WTC11 (cell line): ENCODE results near the gene TMEM97. TPM values are rescaled to one million over a fixed set of nuclear protein-coding genes. Genes with fewer than 3 reads are reported as not detected.

Source experiments
- CBFB ChIP-seq: sonication (generic); formaldehyde crosslinking; IDR thresholded peaks from 2 replicates; pipeline ENCODE4 v1.8.1; 2022; ENCODE audit warnings: mild to moderate bottlenecking, low read depth, missing genetic modification reagents
- CREB1 ChIP-seq: sonication (generic); formaldehyde crosslinking; IDR thresholded peaks from 2 replicates; pipeline ENCODE4 v1.8.0; 2023; ENCODE audit warnings: mild to moderate bottlenecking, missing genetic modification reagents
- ELF4 ChIP-seq: sonication (generic); formaldehyde crosslinking; IDR thresholded peaks from 2 replicates; pipeline ENCODE4 v1.8.1; 2022; ENCODE audit warnings: low read depth, mild to moderate bottlenecking, moderate library complexity, missing genetic modification reagents
- ESRRA ChIP-seq: sonication (generic); formaldehyde crosslinking; IDR thresholded peaks from 2 replicates; pipeline ENCODE4 v1.8.1; 2022; ENCODE audit warnings: mild to moderate bottlenecking, missing genetic modification reagents, borderline replicate concordance
- FOXK1 ChIP-seq: sonication (generic); formaldehyde crosslinking; IDR thresholded peaks from 2 replicates; pipeline ENCODE4 v1.8.0; 2022; ENCODE audit warnings: mild to moderate bottlenecking, moderate library complexity, missing genetic modification reagents
- KAT7 ChIP-seq: sonication (generic); formaldehyde crosslinking; IDR thresholded peaks from 2 replicates; pipeline ENCODE4 v1.8.1; 2023; ENCODE audit warnings: missing genetic modification reagents, mild to moderate bottlenecking, borderline replicate concordance
- NFATC4 ChIP-seq: fragments of 250-450 bp; sonication (Bioruptor Pico); IDR thresholded peaks from 2 replicates; pipeline ENCODE4 v1.9.0; 2021; ENCODE audit warnings: mild to moderate bottlenecking
- RELA ChIP-seq: sonication (generic); formaldehyde crosslinking; IDR thresholded peaks from 2 replicates; pipeline ENCODE4 v1.8.1; 2022; ENCODE audit warnings: missing genetic modification reagents, mild to moderate bottlenecking, borderline replicate concordance
- RORB ChIP-seq: fragments of 250-450 bp; sonication (Bioruptor Pico); IDR thresholded peaks from 2 replicates; pipeline ENCODE4 v1.9.0; 2021; ENCODE audit warnings: mild to moderate bottlenecking
- SMAD3 ChIP-seq: sonication (generic); formaldehyde crosslinking; IDR thresholded peaks from 2 replicates; pipeline ENCODE4 v1.8.0; 2022; ENCODE audit warnings: missing genetic modification reagents, mild to moderate bottlenecking, borderline replicate concordance
- SP1 ChIP-seq: sonication (generic); formaldehyde crosslinking; conservative IDR thresholded peaks from 2 replicates; pipeline ENCODE4 v1.8.1; 2022; ENCODE audit warnings: missing genetic modification reagents
- total RNA-seq: library from RNA; stranded (reverse); gene quantifications from 3 replicates; pipeline ENCODE4 v1.2.3, GENCODE V29; 2021
- TF ChIP-seq, protein P1 (sequence below): fragments of 200-600 bp; IDR thresholded peaks from 2 replicates; pipeline ENCODE4 v1.8.0; 2022; ENCODE audit warnings: antibody characterized with exemption
- TF ChIP-seq, protein P2 (sequence below): fragments of 250-450 bp; sonication (Bioruptor Pico); IDR thresholded peaks from 2 replicates; pipeline ENCODE4 v1.9.0; 2021; ENCODE audit warnings: mild to moderate bottlenecking, borderline replicate concordance
- TF ChIP-seq, protein P3 (sequence below): sonication (generic); formaldehyde crosslinking; IDR thresholded peaks from 2 replicates; pipeline ENCODE4 v1.8.0; 2023; ENCODE audit warnings: missing genetic modification reagents, mild to moderate bottlenecking, borderline replicate concordance
- TF ChIP-seq, protein P4 (sequence below): sonication (generic); formaldehyde crosslinking; conservative IDR thresholded peaks from 2 replicates; pipeline ENCODE4 v1.8.1; 2023; ENCODE audit warnings: mild to moderate bottlenecking, low read depth, missing genetic modification reagents, moderate library complexity
- TF ChIP-seq, protein P5 (sequence below): sonication (generic); formaldehyde crosslinking; IDR thresholded peaks from 2 replicates; pipeline ENCODE4 v1.8.1; 2023; ENCODE audit warnings: mild to moderate bottlenecking, moderate library complexity, missing genetic modification reagents
- TF ChIP-seq, protein P6 (sequence below): sonication (generic); formaldehyde crosslinking; IDR thresholded peaks from 2 replicates; pipeline ENCODE4 v1.8.0; 2022; ENCODE audit warnings: mild to moderate bottlenecking, missing genetic modification reagents
- TF ChIP-seq, protein P7 (sequence below): fragments of 250-450 bp; sonication (Bioruptor Pico); conservative IDR thresholded peaks from 2 replicates; pipeline ENCODE4 v1.9.0; 2021; ENCODE audit warnings: mild to moderate bottlenecking

TMEM97 gene
- total RNA-seq, 1 experiment from 2014 or later, result 68.0 TPM

DNA sequence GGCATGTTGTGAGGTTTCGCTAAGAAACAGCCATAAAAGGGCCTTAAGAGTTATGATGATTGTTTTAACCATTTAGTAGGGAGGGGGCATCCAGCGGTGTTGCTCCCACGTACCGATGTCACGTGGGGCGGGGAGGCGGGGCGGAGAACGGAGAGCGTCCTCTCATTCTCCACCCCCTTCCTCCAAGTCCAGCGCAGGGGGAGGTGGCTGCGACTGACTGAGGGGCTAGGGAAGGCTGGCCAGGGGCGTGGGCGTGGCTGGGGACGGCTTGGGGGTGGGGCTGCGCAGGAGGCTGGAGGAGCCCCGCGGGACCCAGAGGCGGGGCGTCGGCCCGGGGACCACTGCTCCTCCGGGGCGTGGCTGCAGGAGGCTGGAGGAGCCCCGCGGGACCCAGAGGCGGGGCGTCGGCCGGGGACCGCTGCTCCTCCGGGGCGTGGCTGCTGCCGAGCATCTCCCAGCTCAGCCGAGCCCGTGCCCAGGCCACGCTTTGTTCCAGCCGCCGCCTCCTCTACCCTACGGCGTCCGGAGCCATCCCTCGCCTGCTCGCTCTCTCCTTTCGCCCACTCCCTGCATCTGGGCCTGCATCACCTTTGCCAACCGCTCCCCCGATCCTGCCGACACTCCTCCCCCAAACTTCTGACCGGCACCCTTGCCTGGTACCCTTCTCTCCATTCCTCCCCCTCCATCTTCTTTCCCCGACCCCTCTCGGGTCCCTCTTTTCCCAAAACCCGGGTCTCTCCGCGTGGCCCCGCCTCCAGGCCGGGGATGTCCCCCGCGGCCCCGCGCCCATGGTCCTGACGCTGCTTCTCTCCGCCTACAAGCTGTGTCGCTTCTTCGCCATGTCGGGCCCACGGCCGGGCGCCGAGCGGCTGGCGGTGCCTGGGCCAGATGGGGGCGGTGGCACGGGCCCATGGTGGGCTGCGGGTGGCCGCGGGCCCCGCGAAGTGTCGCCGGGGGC lies 52.5 kb downstream of the TMEM97 start, which contains the start of gene SARM1 (continued):
- TF ChIP-seq, protein P1, sequence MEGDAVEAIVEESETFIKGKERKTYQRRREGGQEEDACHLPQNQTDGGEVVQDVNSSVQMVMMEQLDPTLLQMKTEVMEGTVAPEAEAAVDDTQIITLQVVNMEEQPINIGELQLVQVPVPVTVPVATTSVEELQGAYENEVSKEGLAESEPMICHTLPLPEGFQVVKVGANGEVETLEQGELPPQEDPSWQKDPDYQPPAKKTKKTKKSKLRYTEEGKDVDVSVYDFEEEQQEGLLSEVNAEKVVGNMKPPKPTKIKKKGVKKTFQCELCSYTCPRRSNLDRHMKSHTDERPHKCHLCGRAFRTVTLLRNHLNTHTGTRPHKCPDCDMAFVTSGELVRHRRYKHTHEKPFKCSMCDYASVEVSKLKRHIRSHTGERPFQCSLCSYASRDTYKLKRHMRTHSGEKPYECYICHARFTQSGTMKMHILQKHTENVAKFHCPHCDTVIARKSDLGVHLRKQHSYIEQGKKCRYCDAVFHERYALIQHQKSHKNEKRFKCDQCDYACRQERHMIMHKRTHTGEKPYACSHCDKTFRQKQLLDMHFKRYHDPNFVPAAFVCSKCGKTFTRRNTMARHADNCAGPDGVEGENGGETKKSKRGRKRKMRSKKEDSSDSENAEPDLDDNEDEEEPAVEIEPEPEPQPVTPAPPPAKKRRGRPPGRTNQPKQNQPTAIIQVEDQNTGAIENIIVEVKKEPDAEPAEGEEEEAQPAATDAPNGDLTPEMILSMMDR, result no peak
- TF ChIP-seq CREB1 (CRISPR knock-in tag) (no peak), CBFB (CRISPR knock-in tag) (no peak), ESRRA (CRISPR knock-in tag) (no peak), SP1 (CRISPR knock-in tag) (peak; percentile 80), NFATC4 (CRISPR knock-in tag) (no peak), RORB (CRISPR knock-in tag) (no peak), KAT7 (CRISPR knock-in tag) (0 out of 2 replicates have a peak, but pooled peaks have one; percentile 9), SMAD3 (CRISPR knock-in tag) (no peak), RELA (CRISPR knock-in tag) (no peak), ELF4 (CRISPR knock-in tag) (no peak), FOXK1 (CRISPR knock-in tag) (no peak)
- TF ChIP-seq, protein P2, sequence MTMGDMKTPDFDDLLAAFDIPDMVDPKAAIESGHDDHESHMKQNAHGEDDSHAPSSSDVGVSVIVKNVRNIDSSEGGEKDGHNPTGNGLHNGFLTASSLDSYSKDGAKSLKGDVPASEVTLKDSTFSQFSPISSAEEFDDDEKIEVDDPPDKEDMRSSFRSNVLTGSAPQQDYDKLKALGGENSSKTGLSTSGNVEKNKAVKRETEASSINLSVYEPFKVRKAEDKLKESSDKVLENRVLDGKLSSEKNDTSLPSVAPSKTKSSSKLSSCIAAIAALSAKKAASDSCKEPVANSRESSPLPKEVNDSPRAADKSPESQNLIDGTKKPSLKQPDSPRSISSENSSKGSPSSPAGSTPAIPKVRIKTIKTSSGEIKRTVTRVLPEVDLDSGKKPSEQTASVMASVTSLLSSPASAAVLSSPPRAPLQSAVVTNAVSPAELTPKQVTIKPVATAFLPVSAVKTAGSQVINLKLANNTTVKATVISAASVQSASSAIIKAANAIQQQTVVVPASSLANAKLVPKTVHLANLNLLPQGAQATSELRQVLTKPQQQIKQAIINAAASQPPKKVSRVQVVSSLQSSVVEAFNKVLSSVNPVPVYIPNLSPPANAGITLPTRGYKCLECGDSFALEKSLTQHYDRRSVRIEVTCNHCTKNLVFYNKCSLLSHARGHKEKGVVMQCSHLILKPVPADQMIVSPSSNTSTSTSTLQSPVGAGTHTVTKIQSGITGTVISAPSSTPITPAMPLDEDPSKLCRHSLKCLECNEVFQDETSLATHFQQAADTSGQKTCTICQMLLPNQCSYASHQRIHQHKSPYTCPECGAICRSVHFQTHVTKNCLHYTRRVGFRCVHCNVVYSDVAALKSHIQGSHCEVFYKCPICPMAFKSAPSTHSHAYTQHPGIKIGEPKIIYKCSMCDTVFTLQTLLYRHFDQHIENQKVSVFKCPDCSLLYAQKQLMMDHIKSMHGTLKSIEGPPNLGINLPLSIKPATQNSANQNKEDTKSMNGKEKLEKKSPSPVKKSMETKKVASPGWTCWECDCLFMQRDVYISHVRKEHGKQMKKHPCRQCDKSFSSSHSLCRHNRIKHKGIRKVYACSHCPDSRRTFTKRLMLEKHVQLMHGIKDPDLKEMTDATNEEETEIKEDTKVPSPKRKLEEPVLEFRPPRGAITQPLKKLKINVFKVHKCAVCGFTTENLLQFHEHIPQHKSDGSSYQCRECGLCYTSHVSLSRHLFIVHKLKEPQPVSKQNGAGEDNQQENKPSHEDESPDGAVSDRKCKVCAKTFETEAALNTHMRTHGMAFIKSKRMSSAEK (CRISPR knock-in tag), result no peak
- TF ChIP-seq, protein P3, sequence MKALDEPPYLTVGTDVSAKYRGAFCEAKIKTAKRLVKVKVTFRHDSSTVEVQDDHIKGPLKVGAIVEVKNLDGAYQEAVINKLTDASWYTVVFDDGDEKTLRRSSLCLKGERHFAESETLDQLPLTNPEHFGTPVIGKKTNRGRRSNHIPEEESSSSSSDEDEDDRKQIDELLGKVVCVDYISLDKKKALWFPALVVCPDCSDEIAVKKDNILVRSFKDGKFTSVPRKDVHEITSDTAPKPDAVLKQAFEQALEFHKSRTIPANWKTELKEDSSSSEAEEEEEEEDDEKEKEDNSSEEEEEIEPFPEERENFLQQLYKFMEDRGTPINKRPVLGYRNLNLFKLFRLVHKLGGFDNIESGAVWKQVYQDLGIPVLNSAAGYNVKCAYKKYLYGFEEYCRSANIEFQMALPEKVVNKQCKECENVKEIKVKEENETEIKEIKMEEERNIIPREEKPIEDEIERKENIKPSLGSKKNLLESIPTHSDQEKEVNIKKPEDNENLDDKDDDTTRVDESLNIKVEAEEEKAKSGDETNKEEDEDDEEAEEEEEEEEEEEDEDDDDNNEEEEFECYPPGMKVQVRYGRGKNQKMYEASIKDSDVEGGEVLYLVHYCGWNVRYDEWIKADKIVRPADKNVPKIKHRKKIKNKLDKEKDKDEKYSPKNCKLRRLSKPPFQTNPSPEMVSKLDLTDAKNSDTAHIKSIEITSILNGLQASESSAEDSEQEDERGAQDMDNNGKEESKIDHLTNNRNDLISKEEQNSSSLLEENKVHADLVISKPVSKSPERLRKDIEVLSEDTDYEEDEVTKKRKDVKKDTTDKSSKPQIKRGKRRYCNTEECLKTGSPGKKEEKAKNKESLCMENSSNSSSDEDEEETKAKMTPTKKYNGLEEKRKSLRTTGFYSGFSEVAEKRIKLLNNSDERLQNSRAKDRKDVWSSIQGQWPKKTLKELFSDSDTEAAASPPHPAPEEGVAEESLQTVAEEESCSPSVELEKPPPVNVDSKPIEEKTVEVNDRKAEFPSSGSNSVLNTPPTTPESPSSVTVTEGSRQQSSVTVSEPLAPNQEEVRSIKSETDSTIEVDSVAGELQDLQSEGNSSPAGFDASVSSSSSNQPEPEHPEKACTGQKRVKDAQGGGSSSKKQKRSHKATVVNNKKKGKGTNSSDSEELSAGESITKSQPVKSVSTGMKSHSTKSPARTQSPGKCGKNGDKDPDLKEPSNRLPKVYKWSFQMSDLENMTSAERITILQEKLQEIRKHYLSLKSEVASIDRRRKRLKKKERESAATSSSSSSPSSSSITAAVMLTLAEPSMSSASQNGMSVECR (CRISPR knock-in tag), result no peak
- TF ChIP-seq, protein P4, sequence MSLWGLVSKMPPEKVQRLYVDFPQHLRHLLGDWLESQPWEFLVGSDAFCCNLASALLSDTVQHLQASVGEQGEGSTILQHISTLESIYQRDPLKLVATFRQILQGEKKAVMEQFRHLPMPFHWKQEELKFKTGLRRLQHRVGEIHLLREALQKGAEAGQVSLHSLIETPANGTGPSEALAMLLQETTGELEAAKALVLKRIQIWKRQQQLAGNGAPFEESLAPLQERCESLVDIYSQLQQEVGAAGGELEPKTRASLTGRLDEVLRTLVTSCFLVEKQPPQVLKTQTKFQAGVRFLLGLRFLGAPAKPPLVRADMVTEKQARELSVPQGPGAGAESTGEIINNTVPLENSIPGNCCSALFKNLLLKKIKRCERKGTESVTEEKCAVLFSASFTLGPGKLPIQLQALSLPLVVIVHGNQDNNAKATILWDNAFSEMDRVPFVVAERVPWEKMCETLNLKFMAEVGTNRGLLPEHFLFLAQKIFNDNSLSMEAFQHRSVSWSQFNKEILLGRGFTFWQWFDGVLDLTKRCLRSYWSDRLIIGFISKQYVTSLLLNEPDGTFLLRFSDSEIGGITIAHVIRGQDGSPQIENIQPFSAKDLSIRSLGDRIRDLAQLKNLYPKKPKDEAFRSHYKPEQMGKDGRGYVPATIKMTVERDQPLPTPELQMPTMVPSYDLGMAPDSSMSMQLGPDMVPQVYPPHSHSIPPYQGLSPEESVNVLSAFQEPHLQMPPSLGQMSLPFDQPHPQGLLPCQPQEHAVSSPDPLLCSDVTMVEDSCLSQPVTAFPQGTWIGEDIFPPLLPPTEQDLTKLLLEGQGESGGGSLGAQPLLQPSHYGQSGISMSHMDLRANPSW, result no peak
- TF ChIP-seq, protein P5, sequence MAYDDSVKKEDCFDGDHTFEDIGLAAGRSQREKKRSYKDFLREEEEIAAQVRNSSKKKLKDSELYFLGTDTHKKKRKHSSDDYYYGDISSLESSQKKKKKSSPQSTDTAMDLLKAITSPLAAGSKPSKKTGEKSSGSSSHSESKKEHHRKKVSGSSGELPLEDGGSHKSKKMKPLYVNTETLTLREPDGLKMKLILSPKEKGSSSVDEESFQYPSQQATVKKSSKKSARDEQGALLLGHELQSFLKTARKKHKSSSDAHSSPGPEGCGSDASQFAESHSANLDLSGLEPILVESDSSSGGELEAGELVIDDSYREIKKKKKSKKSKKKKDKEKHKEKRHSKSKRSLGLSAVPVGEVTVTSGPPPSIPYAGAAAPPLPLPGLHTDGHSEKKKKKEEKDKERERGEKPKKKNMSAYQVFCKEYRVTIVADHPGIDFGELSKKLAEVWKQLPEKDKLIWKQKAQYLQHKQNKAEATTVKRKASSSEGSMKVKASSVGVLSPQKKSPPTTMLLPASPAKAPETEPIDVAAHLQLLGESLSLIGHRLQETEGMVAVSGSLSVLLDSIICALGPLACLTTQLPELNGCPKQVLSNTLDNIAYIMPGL (CRISPR knock-in tag), result 0 out of 2 replicates have a peak, but pooled peaks have one; percentile 50
- TF ChIP-seq, protein P6, sequence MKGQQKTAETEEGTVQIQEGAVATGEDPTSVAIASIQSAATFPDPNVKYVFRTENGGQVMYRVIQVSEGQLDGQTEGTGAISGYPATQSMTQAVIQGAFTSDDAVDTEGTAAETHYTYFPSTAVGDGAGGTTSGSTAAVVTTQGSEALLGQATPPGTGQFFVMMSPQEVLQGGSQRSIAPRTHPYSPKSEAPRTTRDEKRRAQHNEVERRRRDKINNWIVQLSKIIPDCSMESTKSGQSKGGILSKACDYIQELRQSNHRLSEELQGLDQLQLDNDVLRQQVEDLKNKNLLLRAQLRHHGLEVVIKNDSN (CRISPR knock-in tag), result peak; percentile 96
- TF ChIP-seq, protein P7, sequence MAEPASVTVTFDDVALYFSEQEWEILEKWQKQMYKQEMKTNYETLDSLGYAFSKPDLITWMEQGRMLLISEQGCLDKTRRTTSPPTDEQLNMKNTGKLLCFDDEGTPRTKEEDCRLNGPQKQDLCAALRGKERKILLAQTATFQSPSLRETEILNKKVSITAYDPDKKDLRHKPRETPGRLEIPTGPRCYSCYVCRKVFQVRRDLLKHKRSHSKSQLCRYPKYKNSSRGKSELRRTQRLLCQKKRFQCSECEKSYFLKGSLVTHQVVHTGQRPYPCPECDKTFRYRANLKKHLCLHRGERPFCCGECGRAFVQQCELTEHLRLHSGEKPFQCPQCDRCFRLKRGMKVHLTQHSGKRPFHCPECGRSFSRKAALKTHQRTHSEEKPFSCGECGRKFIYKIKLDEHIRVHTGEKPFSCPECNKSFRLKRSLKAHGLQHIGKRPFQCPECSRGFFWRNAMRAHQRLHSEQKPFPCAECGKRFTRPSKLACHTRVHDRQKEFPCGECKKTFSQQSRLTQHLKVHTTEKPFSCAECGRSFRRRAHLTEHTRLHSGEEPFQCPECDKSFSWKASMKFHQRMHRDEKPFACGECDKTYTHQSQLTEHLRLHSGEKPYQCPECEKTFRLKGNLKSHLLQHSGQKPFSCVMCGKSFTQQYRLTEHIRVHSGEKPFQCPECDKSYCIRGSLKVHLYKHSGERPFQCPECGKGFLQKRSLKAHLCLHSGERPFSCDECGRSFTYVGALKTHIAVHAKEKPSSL (CRISPR knock-in tag), result no peak
